HepG2 (cell line): ENCODE data around the gene ORC6. TPM values are rescaled to one million over a fixed set of nuclear protein-coding genes. Genes with fewer than 3 reads are reported as not detected.

ENCODE experiments used
- ATAC-seq: fragments of 200-7000 bp; cut with Tn5 transposase; 3 replicates; pipeline ENCODE4 v1.9.1; 2020; ENCODE audit warnings: mild to moderate bottlenecking, moderate library complexity
- BruUV-seq: library from RNA; stranded (reverse); fragments of 400-500 nt; replicated peaks from 2 replicates; lab custom pipeline; 2021; lab: Mats Ljungman, UMichigan
- CTCF ChIA-PET: fragments of 300-600 bp; formaldehyde crosslinking; extraction: SDS; loops from one replicate; lab custom pipeline; 2021; ENCODE audit warnings: low total read pairs, inconsistent platforms, low intra/inter-chr PET ratio; lab: Yijun Ruan, JAX
- POLR2A ChIA-PET: fragments of 350-600 bp; sonication (Branson Sonifier 250); formaldehyde crosslinking; loops from one replicate; lab custom pipeline; 2020; ENCODE audit warnings: antibody characterized with exemption, inconsistent platforms; lab: Yijun Ruan, JAX
- DNase-seq: peaks from one replicate; pipeline ENCODE4 v3.0.0-alpha.2; 2015; ENCODE audit warnings: low spot score
- FAIRE-seq: peaks from 3 replicates; lab custom pipeline; 2011; peaks lifted over from hg19 to GRCh38; lab: Jason Lieb, UNC
- H2AFZ ChIP-seq: one replicate; pipeline ENCODE4 v1.6.1; 2011; ENCODE audit warnings: low read length, inconsistent platforms
- H3K27ac ChIP-seq: fragments of 300-600 bp; 3 replicates; pipeline ENCODE4 v1.8.0; 2011; ENCODE audit warnings: mixed run types, mild to moderate bottlenecking, mixed read lengths, low read length, inconsistent platforms; ENCODE audit not compliant: insufficient read depth; ENCODE audit errors: extremely low read length
- H3K27me3 ChIP-seq, 2 experiments: fragments of 200-600 bp in 1 of 2; 2 replicates in 1 of 2; 3 replicates in 1 of 2; pipeline versions ENCODE4 v1.6.0 to v1.8.0; 2011; ENCODE audit warnings: low read length in 2 of 2, mild to moderate bottlenecking in 2 of 2, moderate library complexity in 2 of 2, inconsistent platforms in 1 of 2; ENCODE audit not compliant: insufficient read depth in 2 of 2, control insufficient read depth in 1 of 2
- H3K36me3 ChIP-seq, 2 experiments: fragments of 200-600 bp in 1 of 2; replicated peaks in 1 of 2; 2 replicates in 1 of 2; 3 replicates in 1 of 2; pipeline versions ENCODE4 v1.5.1 to v1.8.0; 2011; ENCODE audit warnings: low read length in 2 of 2, inconsistent platforms in 1 of 2; ENCODE audit not compliant: insufficient read depth in 2 of 2, control insufficient read depth in 1 of 2
- H3K4me1 ChIP-seq: 2 replicates; pipeline ENCODE4 v1.5.1; 2012; ENCODE audit warnings: low read length, inconsistent platforms; ENCODE audit not compliant: insufficient read depth
- H3K4me2 ChIP-seq: 2 replicates; pipeline ENCODE4 v1.6.0; 2011; ENCODE audit warnings: low read depth, low read length, inconsistent platforms
- H3K4me3 ChIP-seq, 3 experiments: fragments of 200-600 bp in 1 of 3; sonication (generic), shearing (Covaris generic) in 1 of 3; replicated peaks in 1 of 3; 2 replicates each; pipeline ENCODE4 v1.5.1; 2011 to 2016; ENCODE audit warnings: low read length in 3 of 3, inconsistent platforms in 2 of 3, low read depth in 2 of 3, mild to moderate bottlenecking in 2 of 3, control low read depth in 1 of 3, mixed read lengths in 1 of 3; ENCODE audit not compliant: insufficient read depth in 1 of 3
- H3K79me2 ChIP-seq: one replicate; pipeline ENCODE4 v1.6.1; 2011; ENCODE audit warnings: low read length, inconsistent platforms; ENCODE audit not compliant: insufficient read depth
- H3K9ac ChIP-seq: 2 replicates; pipeline ENCODE4 v1.6.0; 2011; ENCODE audit warnings: mild to moderate bottlenecking, low read depth, low read length, inconsistent platforms; ENCODE audit not compliant: insufficient read depth
- H3K9me3 ChIP-seq: 2 replicates; pipeline ENCODE4 v1.5.1; 2012; ENCODE audit warnings: mild to moderate bottlenecking, low read length
- H4K20me1 ChIP-seq: 2 replicates; pipeline ENCODE4 v1.6.0; 2011; ENCODE audit warnings: inconsistent platforms, mild to moderate bottlenecking, low read length, moderate library complexity; ENCODE audit not compliant: insufficient read depth
- AHR ChIP-seq: IDR thresholded peaks from 2 replicates; pipeline ENCODE4 v1.6.1; 2018; ENCODE audit warnings: missing genetic modification reagents, missing compliant biosample characterization
- FOXK1 ChIP-seq: sonication (generic); formaldehyde crosslinking; IDR thresholded peaks from 2 replicates; pipeline ENCODE4 v1.4.0; 2020; ENCODE audit warnings: low read depth, missing genetic modification reagents, borderline replicate concordance
- HBP1 ChIP-seq: IDR thresholded peaks from 2 replicates; pipeline ENCODE4 v1.6.1; 2016; ENCODE audit warnings: low read depth, control low read depth
- HNF4A ChIP-seq: sonication (generic); formaldehyde crosslinking; IDR thresholded peaks from 2 replicates; pipeline ENCODE4 v1.4.0; 2020; ENCODE audit warnings: missing genetic modification reagents
- MAF1 ChIP-seq: sonication (generic); formaldehyde crosslinking; IDR thresholded peaks from 2 replicates; pipeline ENCODE4 v1.5.0; 2020; ENCODE audit warnings: missing genetic modification reagents, borderline replicate concordance
- MIXL1 ChIP-seq: IDR thresholded peaks from 2 replicates; pipeline ENCODE4 v1.6.1; 2016
- NFIB ChIP-seq: sonication (generic); formaldehyde crosslinking; IDR thresholded peaks from 2 replicates; pipeline ENCODE4 v1.9.0; 2021; ENCODE audit warnings: missing genetic modification reagents, mild to moderate bottlenecking, borderline replicate concordance
- NR0B2 ChIP-seq: sonication (generic); formaldehyde crosslinking; IDR thresholded peaks from 2 replicates; pipeline ENCODE4 v1.4.0; 2020; ENCODE audit warnings: mild to moderate bottlenecking, missing genetic modification reagents
- RARA ChIP-seq: IDR thresholded peaks from 2 replicates; pipeline ENCODE4 v1.6.1; 2016; ENCODE audit warnings: missing genetic modification reagents, missing compliant biosample characterization
- RBFOX2 ChIP-seq: fragments of 200-400 bp; formaldehyde crosslinking; IDR thresholded peaks from 2 replicates; pipeline ENCODE4 v1.6.1; 2017; ENCODE audit warnings: low read depth, mild to moderate bottlenecking, low read length
- RFXAP ChIP-seq: sonication (generic); formaldehyde crosslinking; IDR thresholded peaks from 2 replicates; pipeline ENCODE4 v1.4.0; 2020; ENCODE audit warnings: missing genetic modification reagents, borderline replicate concordance
- ZBTB46 ChIP-seq: sonication (generic); formaldehyde crosslinking; IDR thresholded peaks from 2 replicates; pipeline ENCODE4 v1.4.0; 2020; ENCODE audit warnings: mild to moderate bottlenecking, missing genetic modification reagents, borderline replicate concordance
- ZFP82 ChIP-seq: sonication (generic); formaldehyde crosslinking; IDR thresholded peaks from 2 replicates; pipeline ENCODE4 v1.5.1; 2020; ENCODE audit warnings: mild to moderate bottlenecking, missing genetic modification reagents, borderline replicate concordance
- ZKSCAN5 ChIP-seq: sonication (generic); formaldehyde crosslinking; IDR thresholded peaks from 2 replicates; pipeline ENCODE4 v1.5.1; 2020; ENCODE audit warnings: mild to moderate bottlenecking, missing genetic modification reagents
- ZNF205 ChIP-seq: IDR thresholded peaks from 2 replicates; pipeline ENCODE4 v1.6.1; 2018; ENCODE audit warnings: missing biosample characterization, missing genetic modification reagents
- ZNF720 ChIP-seq: sonication (generic); formaldehyde crosslinking; IDR thresholded peaks from 2 replicates; pipeline ENCODE4 v1.4.0; 2020; ENCODE audit warnings: missing genetic modification reagents
- ZSCAN25 ChIP-seq: sonication (generic); formaldehyde crosslinking; IDR thresholded peaks from 2 replicates; pipeline ENCODE4 v1.8.0; 2022; ENCODE audit warnings: mild to moderate bottlenecking, missing genetic modification reagents
- ZZZ3 ChIP-seq: sonication (generic); formaldehyde crosslinking; IDR thresholded peaks from 2 replicates; pipeline ENCODE4 v1.4.0; 2020; ENCODE audit warnings: missing genetic modification reagents, mild to moderate bottlenecking, borderline replicate concordance
- WGBS: methylation state at CpG from one replicate; pipeline ENCODE4 v1.1.6; 2017; ENCODE audit warnings: low lambda C conversion rate; 5-methylcytosine and 5-hydroxymethylcytosine counted together
- in situ Hi-C: cut with HindIII; loops from 2 replicates; pipeline ENCODE4 v1.10.0; 2017; ENCODE audit warnings: low pct_unique_long_range_greater_than_20kb; ENCODE audit not compliant: extremely low pct_ligation_motif_present
- intact Hi-C: fragments of 100-400 bp; cut with micrococcal nuclease; formaldehyde crosslinking; loops from one replicate; pipeline ENCODE4 v1.10.0; 2022; ENCODE audit not compliant: unreplicated experiment
- polyA plus RNA-seq, 8 experiments: library from polyadenylated mRNA; depleted of rRNA in 3 of 8; stranded (reverse) in 7 of 8; unstranded in 1 of 8; fragments of >200 nt; fragmentation: Illumina TruSeq in 4 of 8; extraction: Trizol in 4 of 8; gene quantifications; 2 replicates each; pipeline versions ENCODE4 v1.2.1 to v1.2.3, GENCODE V29; 2011 to 2016; ENCODE audit warnings: low read depth in 4 of 8, missing spikeins in 1 of 8, mixed read lengths in 1 of 8; ENCODE audit not compliant: insufficient read depth in 1 of 8
- total RNA-seq, 5 experiments: library from RNA; depleted of rRNA; stranded (reverse); fragments of >200 nt; fragmentation: Illumina TruSeq; extraction: Trizol; gene quantifications; 2 replicates each; pipeline ENCODE4 v1.2.3, GENCODE V29; 2016; ENCODE audit warnings: low read depth in 1 of 5

Gene ORC6
- total and polyA plus RNA-seq, 2 of the 13 experiments (the other 11 are each of a cell fraction or from before 2014, with no cell fraction given), result 34.2 to 69.8 TPM

GRCh38 chr16:46696957-46697356, 7.5 kb downstream of the ORC6 start:
- DNase-seq (no peak), ATAC-seq (no peak), FAIRE-seq (no peak)
- POLR2A ChIA-PET, result no interaction called here
- Histone ChIP-seq H3K9ac (no peak overlapping the region), H2AFZ (no peak overlapping the region), H3K9me3 (no peaks in the 10 kb centered on the region), H3K27me3 (no peaks in the 10 kb centered on the region), H3K4me3 (no peak overlapping the region), H3K36me3 (peaks cover 10 to 40% of the 10 kb centered on the region in 2 experiments), H3K27ac (no peak overlapping the region), H4K20me1 (no peaks in the 10 kb centered on the region), H3K79me2 (peaks cover 2% of the 10 kb centered on the region), H3K4me1 (peaks cover 17% of the 10 kb centered on the region), H3K4me2 (no peak overlapping the region)
- WGBS, result 95% methylated on average over 3 of the region's 3 CpGs
- BruUV-seq, result no TSS peak
- TF ChIP-seq RBFOX2 (0 out of 2 replicates have a peak, but pooled peaks have one; percentile 1), ZZZ3 (no peak), NR0B2 (no peak), AHR (CRISPR knock-in tag) (no peak), MIXL1 (CRISPR knock-in tag) (no peak), ZFP82 (CRISPR knock-in tag) (no peak), FOXK1 (CRISPR knock-in tag) (no peak), RARA (CRISPR knock-in tag) (no peak)
- intact Hi-C loops, result loop anchor here (10.0 kb wide), 1 partner anchor 218 kb away; no protein-coding TSS in a partner anchor
- in situ Hi-C loops, result no loop called here
- CTCF ChIA-PET, result no interaction called here

- H3K4me3 ChIP-seq, result no peak overlapping the region
- DNase-seq (no peak), FAIRE-seq (no peak), ATAC-seq (no peak)
- POLR2A ChIA-PET, result no interaction called here
- no peaks in the 10 kb centered on the region for H3K4me1 ChIP-seq
- H3K9ac ChIP-seq, result no peak overlapping the region
- H3K79me2 ChIP-seq, result no peaks in the 10 kb centered on the region
- no peak overlapping the region for H3K4me2 ChIP-seq
- no peaks in the 10 kb centered on the region for H3K9me3 ChIP-seq
- H2AFZ ChIP-seq, result no peak overlapping the region
- CTCF ChIA-PET, result no interaction called here
- intact Hi-C loops (no loop called here), in situ Hi-C loops (no loop called here)
- peaks cover 10 to 30% of the 10 kb centered on the region in 2 experiments for H3K36me3 ChIP-seq
- no peaks in the 10 kb centered on the region for H3K27me3 ChIP-seq
- H3K27ac ChIP-seq, result no peak overlapping the region
- WGBS, result 93% methylated on average over 3 of the region's 3 CpGs
- no TSS peak for BruUV-seq
- H4K20me1 ChIP-seq, result no peaks in the 10 kb centered on the region
- TF ChIP-seq MAF1 (CRISPR knock-in tag) (no peak), RFXAP (CRISPR knock-in tag) (no peak), ZKSCAN5 (CRISPR knock-in tag) (no peak), ZNF205 (no peak), HBP1 (CRISPR knock-in tag) (no peak), NFIB (CRISPR knock-in tag) (no peak), ZBTB46 (no peak), HNF4A (CRISPR knock-in tag) (no peak), ZSCAN25 (CRISPR knock-in tag) (no peak), ZNF720 (no peak)
Measured at GRCh38 chr16:46700048-46700447, 10.6 kb downstream of the ORC6 start.
